Measurements from ENCODE around the gene NLRP6.
"Not testable (repeated sequence)": the region's sequence is repeated elsewhere in the genome, so short reads cannot be mapped to it uniquely, and the experiment has no call there.

Gene NLRP6

DNA sequence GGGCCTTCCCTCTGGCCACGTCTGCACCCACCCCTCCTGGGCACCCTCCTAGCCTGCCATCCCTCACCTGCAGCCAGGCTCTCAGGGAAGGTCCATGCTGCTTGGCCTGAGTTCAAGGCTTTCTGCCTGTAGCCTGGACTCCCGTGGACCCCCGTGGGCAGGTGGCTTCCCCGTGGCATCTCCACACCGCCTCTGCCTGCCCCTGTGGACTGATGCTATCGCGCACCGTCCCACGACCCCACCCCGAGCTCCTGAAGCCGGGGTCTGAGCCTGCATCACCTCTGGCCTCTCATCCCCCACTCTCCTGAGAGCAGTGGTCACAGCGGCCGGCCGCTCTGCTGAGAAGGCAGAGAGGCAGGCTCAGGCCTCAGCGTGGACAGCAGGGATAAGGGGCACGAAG, 16.6 kb downstream of the NLRP6 start:
- no peak for DNase-seq

- no peak for DNase-seq
Measured at GRCh38 chr11:295351-296170, 17.4 kb downstream of the NLRP6 start.

DNA sequence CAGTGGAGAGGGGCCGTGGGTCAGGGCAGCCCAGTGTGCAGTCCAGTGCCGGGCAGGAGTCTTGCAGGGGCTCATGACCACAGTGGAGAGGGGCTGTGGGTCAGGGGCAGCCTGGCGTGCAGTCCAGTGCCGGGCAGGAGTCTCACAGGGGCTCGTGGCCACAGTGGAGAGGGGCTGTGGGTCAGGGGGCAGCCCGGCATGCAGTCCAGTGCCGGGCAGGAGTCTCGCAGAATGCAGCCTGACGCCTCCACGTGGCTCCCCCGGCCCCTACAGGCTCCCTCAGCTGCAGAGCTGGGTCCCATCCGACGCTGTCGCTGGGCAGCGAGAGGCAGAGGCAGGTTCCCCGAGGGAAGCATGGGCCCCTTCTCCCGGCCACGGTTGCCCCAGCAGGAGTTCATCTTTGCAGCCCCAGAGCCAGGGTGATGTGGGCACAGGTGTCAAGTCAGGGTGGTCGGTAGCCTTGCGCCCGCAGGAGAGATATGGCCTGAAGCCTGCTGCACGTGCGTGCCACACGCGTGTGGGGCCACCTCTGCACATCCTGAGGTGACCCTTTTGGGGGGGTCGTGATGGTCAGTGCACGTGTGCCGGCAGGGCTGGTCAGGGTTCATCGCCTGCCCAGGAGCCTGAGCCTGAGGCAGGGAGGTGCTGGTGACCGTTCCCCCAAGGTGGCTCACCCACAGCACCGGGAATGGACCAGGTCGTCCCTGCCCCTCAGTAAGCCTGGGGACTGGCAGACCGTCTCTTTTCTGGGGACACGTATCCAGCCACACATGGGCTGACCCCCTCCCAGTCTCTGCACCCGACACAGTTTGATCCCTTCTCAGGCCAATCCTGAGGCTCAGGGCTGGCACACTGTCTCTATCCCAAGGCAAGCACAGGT, 18.2 kb downstream of the NLRP6 start:
- DNase-seq = no peak

- DNase-seq = no peak
Measured at GRCh38 chr11:297051-297585, 18.9 kb downstream of the NLRP6 start.

GRCh38 chr11:297586-298405, 19.6 kb downstream of the NLRP6 start:
- no peak for DNase-seq

DNA sequence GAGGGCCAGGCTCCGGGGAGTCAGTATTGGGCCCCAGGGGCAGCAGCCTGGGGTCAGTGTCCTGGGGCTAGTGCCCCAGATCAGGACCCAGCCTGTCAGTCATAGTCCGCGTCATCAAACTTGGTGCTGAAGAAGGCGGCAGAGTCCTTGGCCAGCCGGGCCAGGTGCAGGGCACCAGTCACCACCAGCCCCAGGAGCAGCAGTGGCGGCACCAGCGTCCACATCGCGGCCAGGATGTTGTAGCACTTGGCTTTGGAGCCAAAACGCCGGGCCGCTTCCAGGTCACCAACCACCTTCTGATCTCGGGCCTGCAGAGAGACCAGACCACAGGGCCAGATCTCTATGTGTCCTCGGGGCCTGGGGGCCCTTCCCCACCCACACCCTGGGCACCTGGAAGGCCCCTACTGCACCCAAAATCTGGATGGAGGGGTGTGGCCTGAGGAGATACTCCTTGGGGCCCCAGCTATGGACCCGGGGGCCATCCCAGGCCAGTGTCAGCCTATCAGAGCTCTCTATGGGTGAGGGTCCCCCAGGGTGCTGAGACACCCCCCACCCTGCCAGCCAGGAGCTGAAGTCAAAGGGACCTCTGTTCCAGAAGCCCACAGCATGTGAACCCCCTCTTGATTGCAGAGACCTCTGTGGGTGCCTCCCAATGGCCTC, 20.3 kb downstream of the NLRP6 start:
- DNase-seq = no peak

DNA sequence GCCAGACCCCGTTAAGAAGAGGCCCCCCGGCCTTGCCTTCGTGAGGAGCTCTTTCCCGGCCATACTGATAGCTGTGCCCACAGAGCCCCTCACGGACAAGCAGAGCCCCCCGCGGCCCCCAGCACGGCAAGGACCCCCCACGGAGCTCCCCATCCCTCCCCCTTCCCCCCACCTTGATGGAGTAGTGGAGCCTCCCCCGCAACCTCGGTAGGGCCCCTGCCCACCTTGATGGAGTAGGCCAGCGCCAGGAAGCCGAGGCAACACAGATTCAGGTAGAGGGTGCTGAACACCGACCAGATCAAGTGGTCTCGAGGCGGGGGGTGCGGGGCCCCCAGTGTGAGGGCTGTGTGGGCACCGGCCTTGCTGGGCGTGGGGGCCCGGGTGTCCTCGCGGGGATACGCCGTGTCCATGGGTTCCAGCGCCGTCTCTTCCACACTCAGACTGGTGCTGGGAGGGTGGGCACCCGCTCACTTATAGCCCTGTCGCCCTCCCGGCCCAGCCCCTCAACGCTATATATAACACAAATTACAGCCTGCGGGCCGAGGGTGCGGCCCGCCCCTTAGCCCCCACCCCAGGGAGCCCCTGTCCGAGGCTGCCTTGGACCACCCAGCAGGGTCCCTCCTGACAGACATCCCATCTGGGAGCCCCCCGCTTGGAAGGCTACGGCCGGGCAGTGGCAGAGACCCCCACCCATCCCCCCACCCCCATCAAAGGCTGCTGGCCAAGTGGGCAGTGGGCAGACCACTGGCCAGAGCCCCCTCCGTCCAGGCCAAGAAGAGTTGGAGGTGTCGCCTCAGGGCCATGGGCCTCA, 21.1 kb downstream of the NLRP6 start, which contains the start of gene IFITM5:
TSS of gene IFITM5 (minus strand) at position 446 of the 811 bp plus-strand sequence. CDS start at position 410, 36 bp downstream.
- DNase-seq = no peak

- no peak for DNase-seq
Measured at GRCh38 chr11:299951-300735, 21.9 kb downstream of the NLRP6 start.

DNA sequence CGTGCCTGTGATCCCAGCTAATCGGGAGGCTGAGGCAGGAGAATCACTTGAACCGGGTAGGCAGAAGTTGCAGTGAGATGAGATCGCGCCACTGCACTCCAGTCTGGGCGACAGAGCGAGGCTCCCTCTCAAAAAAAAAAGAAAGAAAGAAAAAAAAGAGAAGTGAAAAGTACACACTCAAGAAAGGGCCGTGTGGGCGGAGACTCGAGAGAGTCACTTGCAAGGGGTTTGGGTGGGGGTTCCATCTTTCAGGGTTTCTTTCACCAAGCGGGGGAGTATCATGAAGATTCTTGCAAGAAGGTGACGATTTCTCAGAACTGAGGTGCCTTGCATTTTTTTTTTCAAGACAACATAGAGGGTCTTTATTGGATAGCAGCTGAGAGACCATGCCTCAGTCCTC, 25.2 kb downstream of the NLRP6 start:
- no peak for DNase-seq

DNA sequence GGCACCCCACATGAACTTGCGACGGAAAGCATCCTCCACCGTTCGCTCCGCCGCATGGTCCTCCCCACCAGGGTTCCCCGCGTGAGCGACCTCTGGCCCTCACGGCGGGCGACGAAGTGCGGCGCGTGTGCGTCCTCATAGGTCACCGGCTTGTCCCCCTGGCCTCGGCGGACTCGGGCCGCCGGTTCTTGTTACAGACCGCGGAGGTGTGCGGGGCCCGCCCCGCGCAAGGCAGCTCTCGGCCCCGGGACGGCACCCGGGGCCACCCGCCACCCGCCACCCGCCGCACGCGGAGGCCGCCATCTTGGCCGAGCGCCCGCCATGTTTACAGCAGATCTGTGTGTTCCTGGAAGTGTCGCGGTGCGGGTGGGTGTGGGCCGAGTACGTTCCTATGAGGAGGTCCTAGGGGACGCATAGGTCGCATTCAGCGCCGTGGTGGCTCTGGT, 25.9 kb downstream of the NLRP6 start:
- DNase-seq = no peak

- DNase-seq = peak; percentile 33
Measured at GRCh38 chr11:304915-305843, 27.0 kb downstream of the NLRP6 start.

DNA sequence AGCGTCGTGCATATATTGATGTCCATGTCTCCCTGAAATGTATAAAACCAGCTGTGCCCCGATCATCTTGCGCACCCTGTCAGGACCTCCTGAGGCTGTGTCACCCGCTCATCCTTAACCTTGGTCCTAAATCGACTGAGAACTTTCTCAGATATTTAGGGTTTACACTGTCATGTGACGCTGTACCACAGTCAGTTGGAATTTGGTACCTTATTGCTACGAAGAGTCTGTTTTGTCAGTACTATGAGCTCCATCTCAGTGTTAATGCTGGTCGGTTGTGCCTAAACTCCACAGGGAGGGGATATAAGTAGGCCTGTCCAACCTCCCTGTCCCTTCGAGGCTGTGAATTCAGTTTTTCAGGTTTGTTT, 27.6 kb downstream of the NLRP6 start:
- no peak for DNase-seq

DNA sequence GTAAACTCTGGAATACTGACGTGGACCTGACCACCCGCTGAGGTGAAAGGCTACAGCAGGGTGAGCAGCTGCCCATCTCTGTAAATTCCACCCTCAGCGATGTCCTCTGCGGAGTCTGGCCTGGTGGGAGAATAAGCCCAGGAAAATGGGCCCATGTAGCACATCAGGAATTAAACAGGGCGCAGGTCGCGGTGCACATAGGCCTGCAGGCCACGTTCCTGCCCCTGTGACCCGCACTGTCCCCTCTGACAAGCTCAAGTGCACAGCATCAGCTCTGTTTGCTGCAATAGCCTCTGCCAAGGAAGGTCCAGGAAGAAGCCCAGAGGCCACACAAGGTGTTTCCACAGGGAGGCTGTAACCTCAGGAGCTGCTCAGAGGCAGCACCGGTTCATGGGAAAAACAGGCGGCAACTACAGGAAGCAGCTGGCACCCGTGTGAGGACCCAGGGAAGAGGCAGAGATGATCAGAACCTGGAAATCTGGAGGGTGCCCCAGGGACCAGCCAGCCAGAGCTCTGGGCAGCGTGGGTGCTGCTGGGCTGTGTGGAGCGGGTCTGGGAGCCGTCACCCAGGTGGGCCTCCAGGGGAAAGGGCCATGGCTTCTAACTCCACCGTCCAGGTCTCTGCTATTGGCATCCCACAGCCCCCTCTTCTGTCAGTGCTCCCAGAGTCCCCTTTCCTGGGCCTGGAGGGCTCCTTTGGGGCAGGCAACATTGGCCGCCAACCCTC, 28.6 kb downstream of the NLRP6 start:
- DNase-seq = no peak

DNA sequence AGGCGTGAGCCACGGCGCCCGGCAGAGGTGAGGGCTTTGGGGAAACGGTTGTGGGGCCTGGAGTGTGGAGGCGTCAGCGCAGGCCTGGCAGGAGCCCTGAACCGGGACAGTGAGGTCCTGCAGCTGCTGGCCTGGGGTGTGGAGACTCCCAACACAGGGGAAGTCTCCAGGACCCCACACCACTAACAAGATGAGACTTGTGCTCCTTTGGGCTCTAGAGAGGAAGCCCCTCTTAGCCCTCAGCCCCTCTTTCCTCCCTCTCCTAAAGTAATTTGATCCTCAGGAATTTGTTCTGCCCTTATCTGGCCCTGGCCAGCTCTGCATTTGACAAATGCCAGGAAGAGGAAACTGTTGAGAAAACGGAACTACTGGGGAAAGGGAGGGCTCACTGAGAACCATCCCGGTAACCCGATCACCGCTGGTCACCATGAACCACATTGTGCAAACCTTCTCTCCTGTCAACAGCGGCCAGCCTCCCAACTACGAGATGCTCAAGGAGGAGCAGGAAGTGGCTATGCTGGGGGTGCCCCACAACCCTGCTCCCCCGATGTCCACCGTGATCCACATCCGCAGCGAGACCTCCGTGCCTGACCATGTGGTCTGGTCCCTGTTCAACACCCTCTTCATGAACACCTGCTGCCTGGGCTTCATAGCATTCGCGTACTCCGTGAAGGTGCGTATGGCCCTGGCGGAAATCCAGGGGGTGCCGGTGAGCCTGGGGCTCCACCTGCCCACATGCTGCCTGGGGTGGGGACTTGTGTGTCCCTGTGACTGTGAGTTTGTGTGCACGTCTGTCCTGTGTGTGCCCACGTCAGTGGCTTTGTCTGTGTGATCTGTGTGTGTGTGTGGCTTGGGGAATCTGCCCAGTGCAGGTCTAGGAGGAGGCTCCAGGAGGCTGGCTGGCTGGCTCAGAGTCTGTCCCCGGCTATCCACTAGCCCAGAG, 29.8 kb downstream of the NLRP6 start, which contains the start of gene IFITM2:
TSS of gene IFITM2 (plus strand) at position 51 of the 943 bp plus-strand sequence. CDS start at position 428, 377 bp downstream.
- peak; percentile 57 for DNase-seq

DNA sequence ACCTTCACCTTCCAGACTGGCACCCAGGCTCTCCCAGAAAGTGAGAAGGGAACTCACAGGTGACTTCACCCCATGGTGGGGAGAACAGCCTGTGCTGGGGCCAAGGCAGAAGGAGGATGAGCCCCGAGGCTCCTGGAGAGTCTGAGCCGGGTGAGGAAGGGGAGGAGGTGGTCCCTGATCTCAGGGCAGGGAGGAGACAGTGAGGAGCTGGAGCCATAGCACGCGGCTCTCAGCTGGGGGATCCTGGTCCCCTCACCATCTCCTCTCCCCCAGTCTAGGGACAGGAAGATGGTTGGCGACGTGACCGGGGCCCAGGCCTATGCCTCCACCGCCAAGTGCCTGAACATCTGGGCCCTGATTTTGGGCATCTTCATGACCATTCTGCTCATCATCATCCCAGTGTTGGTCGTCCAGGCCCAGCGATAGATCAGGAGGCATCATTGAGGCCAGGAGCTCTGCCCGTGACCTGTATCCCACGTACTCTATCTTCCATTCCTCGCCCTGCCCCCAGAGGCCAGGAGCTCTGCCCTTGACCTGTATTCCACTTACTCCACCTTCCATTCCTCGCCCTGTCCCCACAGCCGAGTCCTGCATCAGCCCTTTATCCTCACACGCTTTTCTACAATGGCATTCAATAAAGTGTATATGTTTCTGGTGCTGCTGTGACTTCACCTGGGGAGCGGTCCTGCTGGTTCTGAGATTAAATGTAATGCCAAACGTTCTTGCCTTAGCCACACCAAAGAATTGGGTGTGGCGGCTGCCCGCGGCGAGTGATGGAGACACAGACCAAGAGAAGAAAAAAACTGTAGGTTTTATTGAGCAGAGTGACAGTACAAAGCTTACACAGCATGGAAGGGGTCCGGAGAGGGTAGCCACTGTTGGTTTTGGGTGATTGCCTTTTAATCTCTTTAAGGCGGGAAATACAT, 30.8 kb downstream of the NLRP6 start:
- not testable (repeated sequence) for DNase-seq
